HG02840 (cell line): ENCODE measurements around the gene B9D1.

Experiments used
- ATAC-seq: cut with Tn5 transposase; IDR thresholded peaks from one replicate; pipeline ENCODE4 v1.9.1; 2021; ENCODE audit warnings: mild to moderate bottlenecking, moderate library complexity, moderate number of reproducible peaks; ENCODE audit not compliant: unreplicated experiment, low FRiP score

B9D1 gene

DNA sequence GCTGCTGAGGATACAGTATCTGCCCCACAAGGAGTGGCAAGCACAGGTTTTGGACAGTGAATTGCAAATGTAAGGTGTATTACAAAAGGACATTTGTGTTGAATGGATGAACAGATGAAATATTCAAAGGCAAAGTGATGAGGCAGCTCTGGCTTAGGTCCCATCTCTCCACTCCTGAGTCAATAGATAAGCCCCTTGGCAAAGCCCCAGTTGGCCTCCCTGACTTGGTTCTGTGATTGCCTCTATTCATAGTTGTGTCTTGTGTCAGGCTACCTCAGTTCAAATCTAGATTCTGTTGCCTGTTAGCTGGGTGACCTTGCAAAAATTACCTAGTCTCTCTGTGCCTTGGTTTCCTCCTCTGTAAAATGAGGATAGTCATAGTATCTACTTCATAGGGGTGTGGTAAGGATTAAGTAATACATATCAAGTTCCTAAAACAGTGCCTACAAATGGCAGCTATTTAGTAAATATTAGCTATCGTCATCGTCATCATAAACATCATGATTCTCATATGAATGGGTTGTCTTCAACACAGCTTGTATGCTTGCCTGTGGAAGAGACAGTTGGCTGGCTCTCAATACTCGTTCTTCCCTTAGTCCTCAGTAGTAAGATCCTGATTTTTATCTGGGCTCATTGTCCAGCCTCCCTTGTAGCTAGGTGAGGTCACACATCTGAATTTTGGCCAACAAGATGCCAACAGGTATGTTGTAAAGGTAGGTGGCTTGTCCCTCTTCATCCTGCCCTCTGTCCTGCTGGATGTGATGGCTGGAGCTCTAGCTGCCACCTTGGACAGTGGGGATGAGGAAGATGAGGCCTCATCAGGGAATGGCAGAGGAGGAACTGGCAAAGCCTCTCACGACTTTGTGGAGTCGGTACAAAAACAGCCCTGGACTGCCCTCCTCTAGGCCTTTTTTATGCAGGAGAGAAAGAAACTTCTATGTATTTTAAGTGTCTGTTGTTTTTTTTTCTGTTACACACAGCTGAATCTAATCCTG lies 26.6 kb upstream of the B9D1 start:
- no peak for ATAC-seq

DNA sequence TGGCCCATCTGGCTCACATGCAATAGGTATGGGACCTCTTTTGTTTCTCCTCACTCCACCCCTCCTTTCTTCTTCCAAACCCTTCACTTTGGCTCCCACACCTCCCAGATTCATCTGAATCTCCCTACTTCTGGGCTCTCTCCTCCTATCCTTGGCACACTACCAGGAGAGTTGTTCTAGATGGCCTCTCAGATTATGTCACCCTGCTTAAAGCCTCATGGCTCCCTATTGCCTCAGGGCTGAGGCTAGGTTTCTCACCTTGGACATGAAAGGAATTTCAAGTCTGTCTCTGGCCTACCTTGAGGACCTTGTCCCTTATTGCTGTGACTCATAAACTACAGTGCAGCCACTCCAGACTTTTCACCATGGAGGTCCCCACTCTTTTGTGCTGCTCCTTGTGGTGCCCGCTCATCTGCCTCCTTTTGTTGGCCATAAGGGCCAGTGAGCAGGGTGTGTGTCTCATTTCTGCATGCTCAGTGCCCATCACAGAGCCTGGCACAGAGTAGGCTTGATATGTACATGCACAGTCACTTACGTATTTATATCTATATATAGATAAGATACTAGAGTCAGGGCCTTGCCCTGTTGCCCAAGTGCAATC lies 25.5 kb upstream of the B9D1 start:
- no peak for ATAC-seq

DNA sequence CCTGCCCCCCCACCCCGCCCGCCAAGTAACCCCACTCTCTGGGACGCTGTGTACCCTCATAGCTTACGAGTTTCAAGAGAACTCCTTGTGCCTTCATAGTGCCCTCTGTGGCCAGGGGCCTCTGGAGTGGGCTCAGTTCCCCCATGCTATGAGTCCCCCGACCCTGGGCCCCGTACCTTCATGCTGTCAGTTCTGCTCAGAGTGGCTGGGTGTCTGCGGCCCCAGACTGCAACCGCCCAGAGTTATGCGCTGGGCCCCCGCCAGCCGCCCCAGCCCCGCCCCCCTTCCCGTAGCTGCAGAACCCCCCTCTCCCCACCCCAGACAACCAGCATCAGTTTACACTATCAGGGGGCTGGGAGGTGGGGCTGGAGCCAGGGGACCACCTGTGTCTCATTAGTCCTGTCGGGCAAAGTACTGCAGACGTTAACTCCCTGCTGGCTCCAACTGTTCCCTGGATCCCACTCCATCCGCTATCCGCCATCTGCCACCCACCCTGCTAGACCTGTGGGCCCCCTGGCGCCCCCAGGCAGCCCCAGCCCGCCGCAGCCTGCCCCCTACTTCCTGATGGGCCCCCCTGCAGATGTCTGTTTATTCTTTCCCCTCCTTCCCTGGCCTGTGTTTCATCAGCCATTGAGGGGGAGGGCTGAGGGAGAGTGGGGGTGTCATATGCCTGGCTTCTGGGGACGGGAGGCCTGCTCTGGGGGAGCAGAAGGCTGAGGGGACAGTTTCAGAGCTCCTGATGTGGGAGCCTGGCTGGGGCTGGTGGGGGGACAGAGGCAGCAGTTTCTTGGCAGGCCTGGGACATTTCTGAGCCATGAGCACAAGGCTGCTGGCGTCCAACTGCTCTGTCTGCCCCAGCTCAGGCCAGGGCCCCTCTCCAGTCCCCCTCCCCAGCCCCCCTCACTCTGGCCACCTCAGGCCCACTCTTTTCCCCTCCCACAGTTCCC lies 24.7 kb upstream of the B9D1 start, which contains the start of gene MFAP4:
MFAP4 (minus strand) TSS at position 217 of the 947 bp plus-strand sequence; CDS start at position 182, 35 bp downstream.
- ATAC-seq = no peak

DNA sequence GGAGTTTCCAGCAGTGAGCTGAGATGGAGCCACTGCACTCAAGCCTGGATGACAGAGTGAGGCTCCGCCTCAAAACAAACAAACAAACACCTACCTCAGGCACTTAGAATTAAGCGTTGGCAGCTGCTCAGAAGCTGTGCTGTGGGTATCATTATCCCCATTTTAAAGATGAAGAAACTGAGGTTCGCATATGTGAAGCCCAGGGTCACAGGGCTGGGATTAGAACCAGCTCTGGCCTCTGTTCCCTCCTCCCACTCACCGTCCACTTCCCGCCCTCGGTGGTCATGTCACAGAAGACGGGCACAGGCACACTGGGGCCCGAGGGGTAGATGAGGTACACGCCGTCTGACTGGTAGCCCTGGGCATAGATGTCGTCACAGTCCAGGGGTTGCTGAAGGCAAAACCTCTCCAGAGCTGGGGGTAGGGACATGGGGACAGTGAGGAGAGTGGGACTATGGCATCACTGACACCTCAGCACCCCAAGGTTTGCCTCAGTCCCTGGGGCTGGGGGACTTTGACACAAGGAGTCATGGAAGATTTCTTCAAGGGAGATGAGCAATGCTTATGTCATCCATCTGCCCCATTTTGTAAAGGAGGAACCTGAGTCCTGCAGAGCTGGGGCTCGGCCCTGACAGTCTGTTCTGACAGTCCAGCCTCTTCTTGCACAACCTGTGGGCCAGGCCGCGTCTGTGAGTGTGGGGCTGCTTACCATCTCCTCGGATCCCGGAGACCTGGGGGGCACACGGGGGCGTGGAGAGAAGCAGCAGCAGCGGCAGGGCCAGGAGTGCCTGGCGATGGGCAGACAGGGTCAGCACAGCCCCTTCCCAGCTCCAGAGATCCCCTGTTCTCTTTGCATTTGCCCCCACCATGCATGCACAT lies 23.8 kb upstream of the B9D1 start:
- ATAC-seq = no peak

DNA sequence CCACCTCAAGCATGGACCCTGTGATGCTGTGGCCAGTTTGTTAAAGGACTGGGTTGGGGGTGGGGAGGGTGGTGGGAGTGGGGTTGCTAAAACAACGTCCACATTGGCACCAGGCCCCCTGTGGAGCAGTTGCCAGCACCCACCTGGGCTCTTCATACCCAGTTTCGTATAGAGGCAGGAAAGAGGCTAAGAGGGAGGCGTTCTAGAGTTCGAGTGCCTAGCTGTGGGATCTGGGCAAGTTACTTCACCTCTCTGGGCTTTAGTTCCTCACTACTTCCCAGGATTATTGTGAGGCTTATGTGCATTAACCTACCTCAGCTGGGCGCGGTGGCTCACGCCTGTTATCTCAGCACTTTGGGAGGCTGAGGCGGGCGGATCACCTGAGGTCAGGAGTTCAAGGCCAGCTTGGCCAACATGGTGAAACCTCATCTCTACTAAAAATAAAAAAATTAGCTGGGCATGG lies 23.0 kb upstream of the B9D1 start:
- ATAC-seq = no peak

DNA sequence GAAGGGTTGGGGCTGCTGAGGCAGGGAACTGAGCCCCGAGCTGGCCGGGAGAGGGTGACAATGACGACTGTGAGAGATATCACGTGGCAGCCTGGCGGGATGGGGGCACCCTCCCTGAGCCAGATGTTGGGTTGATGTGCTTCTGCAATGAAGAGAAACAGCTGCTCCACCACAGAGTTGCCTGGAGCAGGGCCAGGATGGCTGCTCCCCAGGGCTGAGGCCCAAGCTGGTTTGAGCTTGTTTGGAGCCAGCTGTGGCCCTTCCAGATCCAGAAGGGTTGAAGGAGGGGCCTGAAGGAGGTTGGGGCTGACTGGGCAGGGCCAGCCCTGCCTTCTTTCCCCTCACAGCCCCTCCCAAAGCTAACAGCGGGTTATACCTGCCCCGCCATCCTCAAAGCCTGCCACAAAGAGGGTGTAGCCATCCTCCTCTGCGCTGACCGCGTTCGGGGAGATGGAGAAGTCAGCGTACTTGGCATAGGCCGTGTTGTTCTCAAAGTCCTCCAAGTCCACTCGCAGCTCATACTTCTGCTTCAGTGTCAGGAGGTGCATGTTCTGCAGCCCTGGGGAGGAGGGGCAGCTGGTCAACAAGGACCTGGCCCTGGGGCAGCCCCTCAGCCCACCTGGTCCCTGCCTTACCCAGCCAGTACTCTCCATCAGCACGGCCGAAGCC lies 22.3 kb upstream of the B9D1 start:
- ATAC-seq = no peak

DNA sequence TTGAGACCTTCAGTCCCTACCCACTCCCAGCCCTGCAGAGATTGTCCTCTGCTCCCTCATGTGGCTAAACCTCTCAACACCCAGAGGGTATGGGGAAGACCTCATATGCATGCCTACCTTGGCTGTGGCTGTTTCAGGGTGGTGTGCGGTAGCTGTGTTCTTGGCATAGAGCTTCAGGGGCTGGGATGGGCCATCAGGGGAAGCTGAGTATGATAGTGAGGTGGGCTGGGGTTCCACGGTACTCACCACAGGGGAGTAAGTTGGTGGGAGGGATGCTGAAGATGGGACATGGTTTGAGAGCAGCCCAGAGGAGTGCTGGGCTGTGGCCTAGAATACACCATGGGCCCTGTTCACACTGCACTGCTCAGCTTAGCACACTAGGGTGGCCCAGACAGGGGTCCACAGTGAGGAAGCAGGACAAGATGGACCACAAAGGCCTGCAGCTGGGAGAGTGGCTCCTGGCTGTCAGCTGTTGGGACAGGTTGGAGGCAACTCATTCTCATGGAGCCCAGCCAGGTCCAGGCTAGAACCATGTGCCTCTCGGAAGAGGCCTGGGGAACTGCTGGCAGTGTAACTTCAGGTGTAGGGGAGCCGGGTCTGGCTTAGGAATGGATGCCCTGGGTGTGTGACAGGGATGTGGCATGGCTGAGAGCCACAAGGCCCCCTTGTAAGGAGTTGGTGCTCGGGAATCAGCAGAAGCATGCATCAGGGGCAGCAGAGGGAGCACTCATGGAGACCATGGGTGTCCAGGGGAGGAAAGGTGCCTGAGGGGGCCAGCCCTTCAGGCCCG lies 21.4 kb upstream of the B9D1 start:
- ATAC-seq = no peak

DNA sequence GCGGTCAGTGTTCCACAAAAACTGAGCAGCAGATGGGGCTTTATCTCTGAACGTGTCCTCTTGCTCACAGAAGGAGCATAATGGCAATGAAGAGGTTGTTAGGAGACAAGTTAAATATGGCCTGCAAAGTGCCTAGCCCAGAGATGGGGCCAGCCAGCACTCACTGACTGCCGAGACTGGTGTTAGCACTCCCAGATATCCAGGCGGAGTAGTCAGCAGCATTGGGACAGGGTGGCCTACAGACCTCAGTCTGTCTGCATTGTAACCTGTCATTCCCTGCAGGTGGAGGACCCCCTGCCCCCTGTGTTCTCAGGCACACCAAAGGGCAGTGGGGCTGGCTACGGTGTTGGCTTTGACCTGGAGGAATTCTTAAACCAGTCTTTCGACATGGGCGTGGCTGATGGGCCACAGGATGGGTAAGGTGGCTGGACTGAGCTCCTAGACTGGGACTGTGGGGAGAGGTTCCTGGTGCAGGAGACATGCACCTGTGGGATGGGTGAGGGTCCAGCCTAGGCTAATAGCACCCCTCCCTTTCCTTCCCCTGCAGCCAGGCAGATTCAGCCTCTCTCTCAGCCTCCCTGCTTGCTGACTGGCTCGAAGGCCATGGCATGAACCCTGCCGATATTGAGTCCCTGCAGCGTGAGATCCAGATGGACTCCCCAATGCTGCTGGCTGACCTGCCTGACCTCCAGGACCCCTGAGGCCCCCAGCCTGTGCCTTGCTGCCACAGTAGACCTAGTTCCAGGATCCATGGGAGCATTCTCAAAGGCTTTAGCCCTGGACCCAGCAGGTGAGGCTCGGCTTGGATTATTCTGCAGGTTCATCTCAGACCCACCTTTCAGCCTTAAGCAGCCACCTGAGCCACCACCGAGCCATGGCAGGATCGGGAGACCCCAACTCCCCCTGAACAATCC lies 20.3 kb upstream of the B9D1 start:
- no peak for ATAC-seq

DNA sequence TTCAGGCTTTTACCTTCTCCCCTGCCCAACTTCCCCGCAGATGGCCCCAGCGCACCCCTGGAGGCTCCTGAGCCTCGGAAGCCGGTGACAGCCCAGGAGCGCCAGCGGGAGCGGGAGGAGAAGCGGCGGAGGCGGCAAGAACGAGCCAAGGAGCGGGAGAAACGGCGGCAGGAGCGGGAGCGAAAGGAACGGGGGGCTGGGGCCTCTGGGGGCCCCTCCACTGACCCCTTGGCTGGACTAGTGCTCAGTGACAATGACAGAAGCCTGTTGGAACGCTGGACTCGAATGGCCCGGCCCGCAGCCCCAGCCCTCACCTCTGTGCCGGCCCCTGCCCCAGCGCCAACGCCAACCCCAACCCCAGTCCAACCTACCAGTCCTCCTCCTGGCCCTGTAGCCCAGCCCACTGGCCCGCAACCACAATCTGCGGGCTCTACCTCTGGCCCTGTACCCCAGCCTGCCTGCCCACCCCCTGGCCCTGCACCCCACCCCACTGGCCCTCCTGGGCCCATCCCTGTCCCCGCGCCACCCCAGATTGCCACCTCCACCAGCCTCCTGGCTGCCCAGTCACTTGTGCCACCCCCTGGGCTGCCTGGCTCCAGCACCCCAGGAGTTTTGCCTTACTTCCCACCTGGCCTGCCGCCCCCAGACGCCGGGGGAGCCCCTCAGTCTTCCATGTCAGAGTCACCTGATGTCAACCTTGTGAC lies 19.4 kb upstream of the B9D1 start:
- ATAC-seq = no peak

DNA sequence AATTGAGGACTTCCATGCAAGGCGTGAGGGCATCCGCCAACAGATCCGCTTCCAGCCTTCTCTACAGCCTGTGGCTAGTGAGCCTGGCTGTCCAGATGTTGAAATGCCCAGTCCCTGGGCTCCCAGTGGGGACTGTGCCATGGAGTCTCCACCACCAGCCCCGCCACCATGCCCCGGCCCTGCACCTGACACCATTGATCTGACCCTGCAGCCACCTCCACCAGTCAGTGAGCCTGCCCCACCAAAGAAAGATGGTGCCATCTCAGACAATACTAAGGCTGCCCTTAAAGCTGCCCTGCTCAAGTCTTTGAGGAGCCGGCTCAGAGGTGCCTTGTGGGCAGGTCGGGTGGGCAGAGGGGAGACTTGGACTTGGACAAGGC lies 18.8 kb upstream of the B9D1 start:
- no peak for ATAC-seq

DNA sequence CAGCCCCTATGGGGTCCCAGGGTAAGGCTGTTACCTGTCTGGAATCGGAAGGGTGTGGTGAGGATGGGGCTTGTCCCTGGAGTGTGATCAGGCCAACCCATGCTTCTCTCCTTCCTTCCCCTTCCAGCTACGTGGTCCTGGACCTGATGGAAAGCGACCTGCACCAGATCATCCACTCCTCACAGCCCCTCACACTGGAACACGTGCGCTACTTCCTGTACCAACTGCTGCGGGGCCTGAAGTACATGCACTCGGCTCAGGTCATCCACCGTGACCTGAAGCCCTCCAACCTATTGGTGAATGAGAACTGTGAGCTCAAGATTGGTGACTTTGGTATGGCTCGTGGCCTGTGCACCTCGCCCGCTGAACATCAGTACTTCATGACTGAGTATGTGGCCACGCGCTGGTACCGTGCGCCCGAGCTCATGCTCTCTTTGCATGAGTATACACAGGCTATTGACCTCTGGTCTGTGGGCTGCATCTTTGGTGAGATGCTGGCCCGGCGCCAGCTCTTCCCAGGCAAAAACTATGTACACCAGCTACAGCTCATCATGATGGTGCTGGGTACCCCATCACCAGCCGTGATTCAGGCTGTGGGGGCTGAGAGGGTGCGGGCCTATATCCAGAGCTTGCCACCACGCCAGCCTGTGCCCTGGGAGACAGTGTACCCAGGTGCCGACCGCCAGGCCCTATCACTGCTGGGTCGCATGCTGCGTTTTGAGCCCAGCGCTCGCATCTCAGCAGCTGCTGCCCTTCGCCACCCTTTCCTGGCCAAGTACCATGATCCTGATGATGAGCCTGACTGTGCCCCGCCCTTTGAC lies 18.2 kb upstream of the B9D1 start:
- no peak for ATAC-seq

DNA sequence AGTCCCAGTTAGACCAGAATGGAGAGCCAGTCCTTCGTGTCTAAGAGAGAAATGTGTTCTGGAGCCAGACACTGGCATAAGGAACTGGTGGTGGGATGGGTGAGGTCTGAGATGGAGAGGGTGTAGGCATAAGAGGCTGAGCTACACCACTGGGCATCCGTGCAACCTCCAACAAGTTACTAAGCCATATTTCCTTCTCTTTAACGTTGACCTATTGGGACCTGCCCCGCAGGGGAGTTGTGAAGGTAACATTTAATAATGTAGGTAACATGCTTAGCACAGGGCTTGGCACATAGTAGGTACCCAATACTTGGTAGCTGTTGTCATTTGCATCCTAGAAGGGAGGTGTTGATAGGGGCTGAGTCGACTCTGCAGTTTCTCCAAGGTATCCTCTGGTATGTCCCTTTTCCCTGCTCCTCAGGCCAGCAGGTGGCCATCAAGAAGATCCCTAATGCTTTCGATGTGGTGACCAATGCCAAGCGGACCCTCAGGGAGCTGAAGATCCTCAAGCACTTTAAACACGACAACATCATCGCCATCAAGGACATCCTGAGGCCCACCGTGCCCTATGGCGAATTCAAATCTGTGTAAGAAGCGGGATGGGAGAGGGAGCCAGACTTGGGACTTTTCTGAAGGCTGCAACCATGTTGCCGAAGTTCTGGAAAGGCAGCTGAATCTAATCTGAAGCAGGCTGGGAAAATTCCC lies 17.0 kb upstream of the B9D1 start:
- ATAC-seq = no peak

DNA sequence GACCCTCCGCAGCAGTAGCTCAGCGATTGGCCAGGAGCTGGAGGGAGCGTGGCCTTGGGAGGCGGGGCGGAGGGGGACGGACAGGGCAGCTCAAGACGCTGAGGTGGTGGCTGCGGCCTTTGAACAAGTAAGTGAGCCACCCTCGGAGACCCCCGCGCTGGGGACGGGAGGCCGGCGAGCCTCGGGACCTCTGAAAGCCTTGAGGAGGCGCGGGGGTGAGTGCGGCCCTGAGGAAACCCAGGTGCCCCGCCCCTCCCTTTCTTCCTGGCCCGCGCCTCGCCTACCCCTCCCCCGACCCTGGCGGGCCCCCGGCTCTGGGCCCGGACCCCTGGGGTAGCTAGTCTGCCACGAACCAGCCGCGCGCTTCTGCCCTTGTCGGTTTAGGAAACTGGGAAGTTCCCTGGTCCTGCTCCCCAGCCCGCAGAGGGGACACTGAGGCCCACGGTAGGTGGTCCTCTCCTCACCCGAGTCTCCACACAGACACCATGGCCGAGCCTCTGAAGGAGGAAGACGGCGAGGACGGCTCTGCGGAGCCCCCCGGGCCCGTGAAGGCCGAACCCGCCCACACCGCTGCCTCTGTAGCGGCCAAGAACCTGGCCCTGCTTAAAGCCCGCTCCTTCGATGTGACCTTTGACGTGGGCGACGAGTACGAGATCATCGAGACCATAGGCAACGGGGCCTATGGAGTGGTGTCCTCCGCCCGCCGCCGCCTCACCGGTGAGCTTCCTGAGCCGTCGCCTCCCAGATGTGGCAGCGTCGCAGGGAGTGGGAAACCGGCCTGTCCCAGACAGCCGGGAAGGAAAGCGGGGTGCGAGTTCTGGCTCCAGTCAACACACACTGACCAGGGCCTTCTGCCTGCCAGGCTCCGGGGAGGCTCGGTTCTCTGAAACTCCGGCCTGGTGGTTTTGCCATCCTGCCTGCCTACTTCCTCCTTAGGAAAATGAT lies 16.2 kb upstream of the B9D1 start, which contains the start of gene MAPK7:
MAPK7 (plus strand) TSS at position 83 of the 945 bp plus-strand sequence; CDS start at position 486, 403 bp downstream.
- ATAC-seq = peak; percentile 11
